PFSK-1 (cell line): ENCODE results near the gene EML4.

Source experiments
- POLR2AphosphoS5 ChIP-seq: IDR thresholded peaks from 2 replicates; pipeline ENCODE4 v1.6.1; 2012; ENCODE audit warnings: low read depth, mild to moderate bottlenecking, control low read depth, low read length, moderate library complexity
- REST ChIP-seq, 2 experiments: IDR thresholded peaks; 2 replicates each; pipeline versions ENCODE4 v1.6.1 to v1.8.0; 2011 to 2012; ENCODE audit warnings: low read depth in 2 of 2, low read length in 2 of 2, control low read depth in 1 of 2, inconsistent platforms in 1 of 2, mild to moderate bottlenecking in 1 of 2, moderate library complexity in 1 of 2; ENCODE audit not compliant: insufficient read depth in 1 of 2

- TF ChIP-seq POLR2AphosphoS5 (no peak), REST (IDR thresholded peaks at IDR 0.05; ENCODE audit: insufficient read depth in 1 of 2, low read depth in 2 of 2, low read length in 2 of 2) (no peak)
These were observed 58.9 kb downstream of the EML4 start for GRCh38 chr2:42228101-42228500.
